Thyroid gland (tissue), 4 donors: ENCODE results near the gene ADGRF1.

Source experiments
- POLR2A ChIP-seq, 2 donors: fragments of 450-650 bp; IDR thresholded peaks; one replicate each; pipeline ENCODE4 v1.6.1; 2017; ENCODE audit warnings: antibody characterized with exemption in 2 of 2, mild to moderate bottlenecking in 2 of 2, moderate library complexity in 1 of 2
- TF ChIP-seq, protein P1 (sequence below), 6 experiments: fragments of 200-600 bp in 3 of 6; fragments of 450-650 bp in 3 of 6; sonication (generic) in 3 of 6; IDR thresholded peaks; one replicate each; pipeline ENCODE4 v1.5.1; 2016 to 2019; ENCODE audit warnings: antibody characterized with exemption in 6 of 6, mild to moderate bottlenecking in 2 of 6, inconsistent platforms in 1 of 6, moderate library complexity in 1 of 6

DNA sequence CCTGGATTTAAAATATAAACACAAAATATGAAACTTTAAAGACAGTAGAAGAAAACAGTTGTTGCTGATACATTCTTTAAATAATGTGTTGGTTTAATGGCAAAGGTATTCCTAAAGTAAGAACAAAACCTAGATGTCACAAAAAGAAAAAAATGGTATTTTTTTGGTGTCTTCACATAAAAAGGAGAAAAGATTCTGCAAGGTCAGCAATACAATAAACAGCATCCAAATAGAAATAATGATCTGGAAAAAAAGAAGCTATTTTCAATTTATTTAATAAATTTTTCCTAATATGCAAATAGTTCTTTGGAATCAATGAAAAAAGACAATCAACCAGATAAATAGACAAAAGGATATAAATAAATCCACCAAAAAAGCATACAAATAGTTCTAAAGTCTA lies 6.5 kb upstream of the ADGRF1 start:
- TF ChIP-seq, protein P1, sequence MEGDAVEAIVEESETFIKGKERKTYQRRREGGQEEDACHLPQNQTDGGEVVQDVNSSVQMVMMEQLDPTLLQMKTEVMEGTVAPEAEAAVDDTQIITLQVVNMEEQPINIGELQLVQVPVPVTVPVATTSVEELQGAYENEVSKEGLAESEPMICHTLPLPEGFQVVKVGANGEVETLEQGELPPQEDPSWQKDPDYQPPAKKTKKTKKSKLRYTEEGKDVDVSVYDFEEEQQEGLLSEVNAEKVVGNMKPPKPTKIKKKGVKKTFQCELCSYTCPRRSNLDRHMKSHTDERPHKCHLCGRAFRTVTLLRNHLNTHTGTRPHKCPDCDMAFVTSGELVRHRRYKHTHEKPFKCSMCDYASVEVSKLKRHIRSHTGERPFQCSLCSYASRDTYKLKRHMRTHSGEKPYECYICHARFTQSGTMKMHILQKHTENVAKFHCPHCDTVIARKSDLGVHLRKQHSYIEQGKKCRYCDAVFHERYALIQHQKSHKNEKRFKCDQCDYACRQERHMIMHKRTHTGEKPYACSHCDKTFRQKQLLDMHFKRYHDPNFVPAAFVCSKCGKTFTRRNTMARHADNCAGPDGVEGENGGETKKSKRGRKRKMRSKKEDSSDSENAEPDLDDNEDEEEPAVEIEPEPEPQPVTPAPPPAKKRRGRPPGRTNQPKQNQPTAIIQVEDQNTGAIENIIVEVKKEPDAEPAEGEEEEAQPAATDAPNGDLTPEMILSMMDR (IDR thresholded peaks at IDR 0.05), result no peak
- no peak for TF ChIP-seq POLR2A (IDR thresholded peaks at IDR 0.05)
